Measurements from ENCODE around the gene VSNL1.

VSNL1 gene

GRCh38 chr2:17615728-17616351 is 75.3 kb downstream of the VSNL1 start:
- no peak for DNase-seq

DNA sequence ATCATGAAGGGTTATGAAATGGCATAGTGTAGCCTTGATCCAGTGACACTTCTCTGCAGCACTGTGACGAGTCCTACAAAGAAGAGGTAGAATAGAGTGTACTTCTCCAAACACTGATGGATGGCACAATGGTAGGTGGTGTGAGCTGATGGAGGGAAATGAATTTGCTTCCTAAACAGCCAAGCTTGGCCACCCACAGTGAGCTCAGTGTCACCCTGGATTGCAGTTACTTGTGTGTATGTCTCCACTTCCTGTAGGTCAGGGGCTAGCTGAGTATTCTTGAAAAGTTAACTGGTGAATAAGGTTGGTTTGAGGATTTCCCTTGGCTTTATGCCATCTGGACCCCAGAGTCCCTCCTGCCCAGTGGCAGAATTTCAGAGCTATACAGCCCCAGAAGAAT is 75.9 kb downstream of the VSNL1 start:
- DNase-seq: no peak

DNA sequence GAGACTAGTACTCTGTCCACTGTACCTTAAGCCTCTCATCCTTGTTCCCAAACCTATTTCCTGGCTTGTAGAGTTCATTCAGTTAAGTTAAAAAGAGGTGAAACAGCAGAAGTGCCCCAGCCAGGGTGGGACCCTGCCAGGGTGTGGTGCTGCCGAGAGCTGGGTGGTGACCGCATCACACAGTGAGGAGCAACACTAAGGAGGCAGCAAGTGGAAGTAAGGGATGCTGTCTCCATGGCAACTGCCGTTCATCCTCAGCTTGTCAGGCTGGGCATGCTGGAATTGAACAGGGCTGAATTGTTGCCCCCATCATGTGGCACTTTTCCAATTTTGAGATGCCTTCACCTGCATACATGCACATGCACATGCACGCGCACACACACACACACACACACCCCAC is 77.0 kb downstream of the VSNL1 start:
- DNase-seq: no peak

DNA sequence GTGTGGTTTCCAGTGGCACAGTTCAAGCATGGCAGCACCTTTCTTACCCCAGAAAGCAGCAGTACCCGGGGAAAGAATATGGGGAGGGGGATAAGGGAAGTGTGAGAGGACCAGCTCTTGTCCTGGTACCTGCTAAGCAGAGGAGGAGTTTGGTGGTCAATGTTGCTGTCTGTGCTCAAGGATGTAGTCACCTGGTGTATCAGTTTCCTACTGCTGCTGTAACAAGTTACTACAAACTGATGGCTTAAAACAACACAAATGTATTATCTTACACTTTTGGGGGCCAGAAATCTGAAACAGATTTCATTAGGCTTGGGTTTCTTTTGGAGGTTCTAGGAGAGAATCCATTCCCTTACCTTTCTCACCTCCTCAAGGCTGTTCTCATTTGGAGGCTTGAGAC is 77.5 kb downstream of the VSNL1 start:
- no peak for DNase-seq

GRCh38 chr2:17620280-17620679 is 79.8 kb downstream of the VSNL1 start:
- no peak for DNase-seq

DNA sequence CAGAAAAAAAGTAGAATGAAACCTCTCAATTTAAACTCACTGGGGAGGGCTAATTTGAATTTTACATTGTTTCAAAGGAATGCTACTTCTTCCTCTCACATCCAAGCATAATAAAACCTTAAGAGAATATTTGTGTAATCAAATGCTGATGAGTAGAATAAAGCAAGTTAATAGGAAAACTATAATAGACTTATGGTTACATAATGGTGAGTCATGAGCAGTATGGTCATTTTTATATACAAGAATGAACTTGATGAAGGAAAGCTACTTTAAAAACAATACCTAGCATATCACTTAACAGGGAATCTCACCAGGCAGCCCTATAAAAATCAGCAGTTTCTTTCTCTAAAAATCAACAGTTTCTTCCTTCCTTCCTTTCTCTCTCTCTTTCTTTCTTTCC is 80.3 kb downstream of the VSNL1 start:
- no peak for DNase-seq

GRCh38 chr2:17621781-17622180 is 81.3 kb downstream of the VSNL1 start:
- no peak for DNase-seq

DNA sequence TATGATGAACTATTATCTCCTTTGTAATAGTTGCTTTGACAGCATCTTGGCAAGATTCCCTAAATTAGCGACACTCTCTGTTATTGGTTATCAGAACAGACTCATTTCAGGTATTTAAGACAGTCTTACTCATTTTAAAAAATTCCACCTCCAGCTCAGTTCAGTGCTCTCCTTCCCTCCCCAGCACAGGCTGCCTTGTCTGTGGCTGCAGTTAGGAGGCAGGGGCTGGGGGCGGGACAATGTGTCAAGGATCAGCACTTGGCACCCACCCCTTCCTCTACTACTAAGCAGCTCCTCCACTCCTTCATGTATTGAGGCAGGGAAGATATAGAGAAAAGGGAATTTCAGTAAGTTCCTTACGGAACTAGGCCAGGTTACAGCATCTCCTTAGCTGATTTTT is 85.0 kb downstream of the VSNL1 start:
- no peak for DNase-seq

GRCh38 chr2:17626986-17627385 is 86.5 kb downstream of the VSNL1 start:
- no peak for DNase-seq

- no peak for DNase-seq
These were observed 86.9 kb downstream of the VSNL1 start for GRCh38 chr2:17627434-17627833.

- no peak for DNase-seq
These were observed 88.1 kb downstream of the VSNL1 start for GRCh38 chr2:17628349-17629261.

- DNase-seq: no peak
These were observed 89.6 kb downstream of the VSNL1 start for GRCh38 chr2:17630089-17630488.

DNA sequence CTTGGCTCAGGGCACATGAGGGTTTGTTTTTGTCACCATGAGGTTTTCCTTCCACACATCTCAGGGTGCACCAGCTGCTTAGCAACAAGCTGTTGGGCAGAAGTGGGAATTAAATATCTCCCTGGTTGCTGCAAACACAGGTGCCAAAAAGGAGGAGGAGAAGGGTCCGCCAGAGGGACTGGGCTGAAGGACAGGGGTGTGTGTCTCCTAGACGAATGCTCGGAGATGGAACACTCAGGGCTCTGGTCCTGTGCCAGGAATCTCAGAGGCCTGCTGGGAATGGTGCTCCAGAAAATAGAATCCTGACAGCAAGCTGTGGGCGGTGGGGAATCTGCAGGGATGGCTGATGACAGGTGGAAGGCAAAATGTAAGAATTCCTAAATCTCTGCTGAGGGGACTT is 94.5 kb downstream of the VSNL1 start:
- peak; percentile 44 for DNase-seq

DNA sequence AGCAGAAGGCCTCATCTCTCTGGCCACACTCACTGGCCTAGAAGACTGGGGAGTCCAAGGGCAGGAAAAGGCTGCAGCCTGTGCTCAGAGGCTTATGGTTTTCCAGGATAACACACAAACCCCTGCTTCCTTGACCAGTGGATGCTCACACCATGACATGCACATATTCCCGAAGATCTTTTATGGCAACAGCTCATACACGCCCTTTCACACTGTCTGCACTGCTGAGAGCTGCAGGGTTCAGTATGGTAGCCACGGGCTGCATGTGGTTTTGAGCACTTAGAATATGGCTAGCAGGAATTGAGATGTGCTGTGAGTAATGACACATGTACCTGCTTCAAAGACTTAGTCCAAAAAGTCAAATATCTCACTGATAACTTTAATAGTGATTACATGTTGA is 95.8 kb downstream of the VSNL1 start:
- no peak for DNase-seq

GRCh38 chr2:17637131-17637906 is 96.8 kb downstream of the VSNL1 start:
- DNase-seq: no peak

DNA sequence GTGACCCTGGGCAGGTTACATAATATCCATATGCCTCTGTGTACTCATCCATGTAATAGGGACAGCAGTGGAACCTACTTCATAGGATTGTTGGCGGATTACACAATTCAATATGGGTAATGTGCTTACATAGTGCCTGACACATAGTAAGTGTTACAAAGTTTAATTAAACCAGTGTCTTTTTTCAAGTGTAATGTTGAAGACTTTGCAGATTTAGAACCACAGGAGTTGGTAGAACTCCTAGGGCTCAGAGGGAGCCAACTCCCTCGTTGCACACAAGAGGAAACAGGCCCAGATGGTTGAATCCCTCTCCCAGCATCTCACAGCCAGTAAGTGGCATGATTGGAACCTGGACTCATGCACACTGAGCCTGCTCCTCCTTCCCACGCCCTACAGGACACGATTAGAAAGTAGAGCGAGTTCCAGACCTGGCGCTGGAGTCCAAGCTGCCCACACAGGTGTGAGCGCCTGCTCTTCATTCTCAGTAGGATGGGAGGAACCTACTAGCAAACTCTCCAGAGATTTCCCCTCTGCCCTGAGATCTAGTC is 97.8 kb downstream of the VSNL1 start:
- no peak for DNase-seq

DNA sequence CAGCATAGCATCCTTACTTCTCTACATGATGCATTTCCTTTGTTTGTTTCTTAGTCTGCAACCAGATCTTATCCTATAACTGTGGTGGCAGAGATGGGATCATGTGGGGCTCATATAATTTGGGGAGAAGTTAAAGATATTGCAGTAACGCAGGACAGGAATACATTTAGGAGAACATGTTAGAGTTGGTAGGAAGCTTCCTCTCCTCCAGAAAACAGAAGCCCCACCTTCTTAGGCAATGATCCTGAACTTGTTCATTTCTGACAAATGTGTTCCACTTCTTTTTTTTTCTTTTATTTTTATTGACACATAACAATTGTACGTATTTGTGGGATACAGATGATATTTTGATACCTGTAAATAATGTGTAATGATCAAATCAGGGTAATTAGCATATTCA is 99.9 kb downstream of the VSNL1 start:
- no peak for DNase-seq

DNA sequence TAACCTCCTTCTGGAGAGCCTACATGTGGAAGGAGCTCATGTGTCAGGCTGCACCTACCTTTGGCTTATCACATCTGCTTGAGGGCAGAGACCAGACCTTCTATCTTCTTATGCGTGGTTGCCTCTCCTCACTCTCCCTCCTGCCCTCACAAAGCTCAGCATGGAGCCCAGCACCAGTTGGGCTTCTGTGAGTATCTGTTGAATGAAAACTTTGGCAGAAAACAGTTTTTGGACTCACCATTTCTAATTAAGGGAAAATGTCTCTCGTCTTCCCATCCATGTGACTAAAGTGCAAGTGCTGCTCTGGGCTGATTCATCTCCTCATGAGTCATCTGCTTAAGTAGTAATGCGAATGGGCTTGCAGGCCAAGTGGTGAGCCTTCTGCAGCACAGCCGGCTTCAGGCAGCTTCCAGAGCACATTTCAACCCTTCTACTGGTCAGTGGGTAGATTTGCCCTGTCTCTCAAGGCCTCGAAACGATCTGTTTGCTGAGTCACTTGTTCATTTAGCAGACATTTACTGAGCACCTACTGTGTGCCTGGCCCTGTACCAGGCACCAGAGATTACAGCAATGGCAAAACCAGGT is 102.6 kb downstream of the VSNL1 start:
- DNase-seq: no peak

- no peak for DNase-seq
These were observed 104.7 kb downstream of the VSNL1 start for GRCh38 chr2:17644997-17645720.

DNA sequence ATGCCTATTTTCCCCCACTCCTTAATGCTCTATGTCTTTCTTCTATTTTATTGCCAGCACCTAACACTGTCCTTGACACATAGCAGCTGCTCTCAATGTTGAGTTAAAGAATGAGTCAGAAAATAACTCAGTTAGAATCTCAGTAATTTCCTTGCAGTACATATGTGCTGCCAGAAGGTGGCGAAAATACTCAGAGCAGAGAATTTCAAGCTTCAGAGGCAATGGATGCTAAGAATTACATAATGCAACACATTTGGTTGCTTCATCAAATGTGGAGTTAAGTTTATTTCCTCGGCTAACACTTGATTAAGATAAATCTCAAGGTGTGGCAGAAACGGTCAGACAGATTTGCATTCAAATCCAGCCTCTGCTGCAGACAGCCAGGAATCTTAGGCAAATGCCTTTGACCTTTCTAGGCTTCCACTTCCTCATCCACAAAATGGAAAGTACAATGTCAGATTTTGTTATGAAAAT is 105.6 kb downstream of the VSNL1 start:
- DNase-seq: no peak

GRCh38 chr2:17646838-17647701 is 106.6 kb downstream of the VSNL1 start:
- no peak for DNase-seq

Data from left hindlimb (tissue), 1 donor.